Measurements from ENCODE around the gene TIPARP. TPM values are rescaled to one million over a fixed set of nuclear protein-coding genes. Genes with fewer than 3 reads are reported as not detected.
"Not testable (repeated sequence)": the region's sequence is repeated elsewhere in the genome, so short reads cannot be mapped to it uniquely, and the experiment has no call there.

The TIPARP gene
- total RNA-seq, 1 donor from 2014 or later: 25.7 TPM

- DNase-seq (ENCODE audit: low spot score): no peak
- intact Hi-C loops (cut with DNase I): no loop called here
- no peak for ATAC-seq
These were observed 53.3 kb downstream of the TIPARP start for GRCh38 chr3:156727519-156728205.

- intact Hi-C loops (cut with DNase I): no loop called here
- DNase-seq (ENCODE audit: low spot score) (no peak), ATAC-seq (no peak)
These were observed 54.0 kb downstream of the TIPARP start for GRCh38 chr3:156728267-156728985.

- ATAC-seq: no peak
- intact Hi-C loops (cut with DNase I): no loop called here
- no peak for DNase-seq (ENCODE audit: low spot score)
These were observed 55.2 kb downstream of the TIPARP start for GRCh38 chr3:156729460-156730179.

GRCh38 chr3:156731813-156732212, 57.4 kb downstream of the TIPARP start:
- DNase-seq (ENCODE audit: low spot score) (no peak), ATAC-seq (no peak)
- intact Hi-C loops (cut with DNase I): no loop called here

- DNase-seq (ENCODE audit: low spot score) (no peak), ATAC-seq (no peak)
- intact Hi-C loops (cut with DNase I): no loop called here
These were observed 57.9 kb downstream of the TIPARP start for GRCh38 chr3:156732261-156732660.

GRCh38 chr3:156732715-156733421, 58.5 kb downstream of the TIPARP start:
- intact Hi-C loops (cut with DNase I): no loop called here

GRCh38 chr3:156734661-156735060, 60.3 kb downstream of the TIPARP start:
- DNase-seq (ENCODE audit: low spot score); ATAC-seq; intact Hi-C loops (cut with DNase I): not testable (repeated sequence)

More at GRCh38 chr3:156732715-156733421, 58.5 kb downstream of the TIPARP start:
- DNase-seq (ENCODE audit: low spot score) (no peak), ATAC-seq (no peak)

GRCh38 chr3:156735471-156735870, 61.1 kb downstream of the TIPARP start:
- intact Hi-C loops (cut with DNase I): no loop called here
- DNase-seq (ENCODE audit: low spot score) (no peak), ATAC-seq (no peak)

GRCh38 chr3:156737049-156737448, 62.7 kb downstream of the TIPARP start:
- intact Hi-C loops (cut with DNase I); ATAC-seq; DNase-seq (ENCODE audit: low spot score): not testable (repeated sequence)

GRCh38 chr3:156738251-156738650, 63.9 kb downstream of the TIPARP start:
- ATAC-seq (no peak), DNase-seq (ENCODE audit: low spot score) (no peak)
- intact Hi-C loops (cut with DNase I): no loop called here

- intact Hi-C loops (cut with DNase I): loop anchor here (1.0 kb wide), 1 partner anchor 44 kb away; no protein-coding TSS in a partner anchor
- DNase-seq (ENCODE audit: low spot score): no peak
- no peak for ATAC-seq
These were observed 65.6 kb downstream of the TIPARP start for GRCh38 chr3:156739976-156740375.

- not testable (repeated sequence) for DNase-seq (ENCODE audit: low spot score); ATAC-seq
- intact Hi-C loops (cut with DNase I): loop anchor here (1.0 kb wide), 1 partner anchor 44 kb away; no protein-coding TSS in a partner anchor
These were observed 66.2 kb downstream of the TIPARP start for GRCh38 chr3:156740581-156740980.

- intact Hi-C loops (cut with DNase I): no loop called here
- DNase-seq (ENCODE audit: low spot score) (no peak), ATAC-seq (no peak)
These were observed 67.5 kb downstream of the TIPARP start for GRCh38 chr3:156741935-156742334.

GRCh38 chr3:156742401-156742800, 68.0 kb downstream of the TIPARP start:
- intact Hi-C loops (cut with DNase I): no loop called here
- no peak for DNase-seq (ENCODE audit: low spot score)
- no peak for ATAC-seq

- intact Hi-C loops (cut with DNase I): no loop called here
- ATAC-seq (no peak), DNase-seq (ENCODE audit: low spot score) (no peak)
These were observed 69.5 kb downstream of the TIPARP start for GRCh38 chr3:156743859-156744258.

- no peak for ATAC-seq
- intact Hi-C loops (cut with DNase I): no loop called here
- DNase-seq (ENCODE audit: low spot score): no peak
These were observed 70.2 kb downstream of the TIPARP start for GRCh38 chr3:156744631-156745030.

- ATAC-seq: no peak
- no peak for DNase-seq (ENCODE audit: low spot score)
- intact Hi-C loops (cut with DNase I): no loop called here
These were observed 71.4 kb downstream of the TIPARP start for GRCh38 chr3:156745766-156746165.

- intact Hi-C loops (cut with DNase I): no loop called here
- no peak for DNase-seq (ENCODE audit: low spot score)
- ATAC-seq: no peak
These were observed 72.7 kb downstream of the TIPARP start for GRCh38 chr3:156747046-156747445.

- no peak for DNase-seq (ENCODE audit: low spot score)
- intact Hi-C loops (cut with DNase I): no loop called here
- peak; percentile 43 for ATAC-seq
These were observed 74.9 kb downstream of the TIPARP start for GRCh38 chr3:156749244-156749643.
